PC-3 (cell line): Measurements from ENCODE around the gene ABCG4. TPM values are rescaled to one million over a fixed set of nuclear protein-coding genes. Genes with fewer than 3 reads are reported as not detected.

Source experiments
- ATAC-seq: fragments of 200-7000 bp; cut with Tn5 transposase; 2 replicates; pipeline ENCODE4 v1.9.1; 2020; ENCODE audit warnings: mild to moderate bottlenecking, moderate library complexity
- BruUV-seq: library from RNA; stranded (reverse); fragments of 400-500 nt; replicated peaks from 2 replicates; lab custom pipeline; 2021; lab: Mats Ljungman, UMichigan
- CTCF ChIA-PET: fragments of 300-600 bp; sonication (Branson Sonifier 250); formaldehyde crosslinking; loops from one replicate; lab custom pipeline; 2022; ENCODE audit warnings: antibody characterized with exemption; lab: Charles Lee
- POLR2A ChIA-PET: fragments of 300-600 bp; sonication (Branson Sonifier 250); formaldehyde crosslinking; loops from one replicate; lab custom pipeline; 2022; ENCODE audit warnings: antibody characterized with exemption; ENCODE audit not compliant: unreplicated experiment; lab: Charles Lee
- DNase-seq: peaks from one replicate; pipeline ENCODE4 v3.0.0-alpha.2; 2015
- H2AFZ ChIP-seq: fragments of 300-600 bp; sonication (generic); 2 replicates; pipeline ENCODE4 v1.6.0; 2016; ENCODE audit warnings: antibody characterized with exemption, low read length
- H3F3A ChIP-seq: fragments of 300-600 bp; sonication (generic); one replicate; pipeline ENCODE4 v1.6.0; 2017; ENCODE audit warnings: antibody characterized with exemption, low read length, control low read depth, mild to moderate bottlenecking; ENCODE audit not compliant: unreplicated experiment
- H3K27ac ChIP-seq: fragments of 300-600 bp; sonication (generic); 2 replicates; pipeline ENCODE4 v1.5.1; 2016; ENCODE audit warnings: mild to moderate bottlenecking, low read length
- H3K27me3 ChIP-seq: fragments of 300-600 bp; sonication (generic); 2 replicates; pipeline ENCODE4 v1.6.1; 2016; ENCODE audit warnings: low read length, mixed read lengths
- H3K36me3 ChIP-seq: fragments of 300-600 bp; sonication (generic); 2 replicates; pipeline ENCODE4 v1.6.1; 2016; ENCODE audit warnings: low read depth, mixed run types, low read length, mixed read lengths
- H3K4me1 ChIP-seq: fragments of 300-600 bp; sonication (generic); 2 replicates; pipeline ENCODE4 v1.5.1; 2016; ENCODE audit warnings: low read length; ENCODE audit not compliant: insufficient read depth
- H3K4me2 ChIP-seq: fragments of 300-600 bp; sonication (generic); 2 replicates; pipeline ENCODE4 v1.6.0; 2016; ENCODE audit warnings: low read length
- H3K4me3 ChIP-seq: fragments of 300-600 bp; sonication (generic); 2 replicates; pipeline ENCODE4 v1.5.1; 2016; ENCODE audit warnings: mild to moderate bottlenecking, low read length, mixed read lengths
- H3K79me2 ChIP-seq: fragments of 300-600 bp; sonication (generic); 2 replicates; pipeline ENCODE4 v1.6.1; 2017; ENCODE audit warnings: low read length, mixed read lengths
- H3K9ac ChIP-seq: fragments of 300-600 bp; sonication (generic); 2 replicates; pipeline ENCODE4 v1.6.0; 2016; ENCODE audit warnings: mild to moderate bottlenecking, low read length
- H3K9me2 ChIP-seq: fragments of 300-600 bp; sonication (generic); replicated peaks from 2 replicates; pipeline ENCODE4 v1.6.1; 2016; ENCODE audit warnings: mixed run types, low read length, mixed read lengths
- H3K9me3 ChIP-seq: fragments of 300-600 bp; sonication (generic); 2 replicates; pipeline ENCODE4 v1.6.1; 2016; ENCODE audit warnings: low read length, mixed read lengths
- H4K20me1 ChIP-seq: fragments of 300-600 bp; sonication (generic); 2 replicates; pipeline ENCODE4 v1.6.1; 2016; ENCODE audit warnings: low read length, mixed read lengths
- CTCF ChIP-seq: fragments of 300-600 bp; sonication (generic); conservative IDR thresholded peaks from 2 replicates; pipeline ENCODE4 v1.5.1; 2017; ENCODE audit warnings: antibody characterized with exemption, low read depth, mild to moderate bottlenecking, low read length
- EZH2 ChIP-seq: fragments of 300-600 bp; sonication (generic); IDR thresholded peaks from one replicate; pipeline ENCODE4 v1.6.1; 2017; ENCODE audit warnings: antibody characterized with exemption, mild to moderate bottlenecking, low read length; ENCODE audit not compliant: unreplicated experiment
- EZH2phosphoT487 ChIP-seq: fragments of 300-600 bp; sonication (generic); IDR thresholded peaks from 2 replicates; pipeline ENCODE4 v1.6.1; 2018; ENCODE audit warnings: mild to moderate bottlenecking, antibody characterized with exemption, low read length, borderline replicate concordance
- intact Hi-C: fragments of 100-400 bp; cut with micrococcal nuclease; formaldehyde crosslinking; loops from 2 replicates; pipeline ENCODE4 v1.9.0; 2023
- total RNA-seq: library from RNA; depleted of rRNA; stranded (reverse); fragments of >200 nt; gene quantifications from 2 replicates; pipeline ENCODE4 v1.2.3, GENCODE V29; 2014

The ABCG4 gene
- total RNA-seq, 1 experiment from 2014 or later, result 0.15 TPM

GRCh38 chr11:119205574-119206510 lies 57.0 kb downstream of the ABCG4 start, which contains the start of gene CBL:
CBL (plus strand) TSS chr11:119206339; CDS start chr11:119206418, 79 bp downstream.
- Histone ChIP-seq H3K4me3 (peak within 1 kb of the TSS; percentile 99), H3K9me3 (no peaks in the 10 kb centered on the region), H3K27ac (peak within 1 kb of the TSS; percentile 58), H3K9me2 (no peaks in the 10 kb centered on the region), H3K27me3 (no peaks in the 10 kb centered on the region), H4K20me1 (0 out of 2 replicates have a peak, but pooled peaks cover 7% of the 10 kb centered on the region), H3K36me3 (no peaks in the 10 kb centered on the region), H2AFZ (peak within 1 kb of the TSS; percentile 100), H3K79me2 (peaks cover 46% of the 10 kb centered on the region), H3K9ac (peak within 1 kb of the TSS; percentile 87), H3K4me2 (peak within 1 kb of the TSS; percentile 90), H3K4me1 (peaks cover 18% of the 10 kb centered on the region), H3F3A (no peaks in the 10 kb centered on the region)
- no TSS peak for BruUV-seq
- POLR2A ChIA-PET, result interaction anchor here (0.7 to 0.8 kb wide), 2 partner anchors 138 to 155 kb away, joined by 3 to 17 read pairs; partner anchors contain the start of gene VPS11
- CTCF ChIA-PET, result interaction anchor here (0.5 to 1.1 kb wide), 13 partner anchors 37 to 269 kb away, joined by 3 to 5 read pairs (median 3); partner anchors contain the start of genes NLRX1 and USP2
- TF ChIP-seq CTCF (peak; percentile 88), EZH2 (no peak)
- intact Hi-C loops, result loop anchor here (1.0 to 5.0 kb wide), 2 partner anchors 78 to 116 kb away; no protein-coding TSS in a partner anchor
- DNase-seq (peak; percentile 96), ATAC-seq (peak; percentile 86)

DNA sequence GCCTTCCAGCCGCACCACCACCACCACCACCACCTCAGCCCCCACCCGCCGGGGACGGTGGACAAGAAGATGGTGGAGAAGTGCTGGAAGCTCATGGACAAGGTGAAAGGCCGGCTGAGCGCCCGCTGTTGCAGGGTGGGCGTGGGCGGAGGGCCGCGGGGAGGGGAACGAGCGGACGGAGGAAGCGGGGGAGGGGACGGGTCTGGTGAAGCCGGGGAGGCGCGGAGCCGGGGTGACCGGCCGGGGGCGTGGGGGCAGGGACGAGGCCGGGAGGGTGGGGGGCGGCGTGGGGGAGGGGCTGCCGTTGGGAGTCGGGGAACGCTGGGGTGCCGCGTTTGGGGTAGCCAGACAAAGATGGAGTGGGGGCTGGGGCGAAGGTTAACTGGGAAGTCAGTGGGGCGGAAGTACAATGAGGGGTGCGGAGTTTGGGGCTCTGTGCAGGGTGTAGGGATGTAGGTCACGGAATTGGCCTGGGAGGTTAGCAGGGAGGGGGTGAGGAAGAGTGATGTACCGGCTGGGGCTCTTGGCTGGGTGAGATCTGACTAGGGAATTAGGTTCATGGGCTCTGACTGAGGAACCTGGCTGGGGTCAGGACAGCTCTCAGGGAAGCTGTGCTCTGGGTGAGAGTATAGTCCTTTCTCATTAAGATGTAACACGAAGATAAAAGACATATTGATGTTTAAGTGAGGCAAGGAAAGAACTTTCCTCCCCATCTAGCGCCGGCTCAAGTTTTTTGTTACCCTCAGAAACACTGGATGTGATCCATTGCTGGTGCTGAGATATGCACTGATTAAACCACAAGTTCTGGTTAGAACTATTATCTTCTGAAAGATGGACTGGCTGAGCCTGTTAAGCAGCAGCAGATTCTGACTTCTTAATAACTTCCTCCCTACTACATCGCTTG lies 57.9 kb downstream of the ABCG4 start:
- Histone ChIP-seq H3K9me3 (no peaks in the 10 kb centered on the region), H3K27ac (peak overlapping the region; percentile 29; the same call in 1 of the 2 replicates), H3K9ac (peak overlapping the region; percentile 87), H3F3A (no peaks in the 10 kb centered on the region), H3K4me2 (peak overlapping the region; percentile 90), H2AFZ (peak overlapping the region; percentile 100), H3K4me3 (peak overlapping the region; percentile 99), H3K9me2 (no peaks in the 10 kb centered on the region), H3K27me3 (no peaks in the 10 kb centered on the region), H3K79me2 (peaks cover 55% of the 10 kb centered on the region), H3K36me3 (no peaks in the 10 kb centered on the region), H3K4me1 (peaks cover 18% of the 10 kb centered on the region), H4K20me1 (0 out of 2 replicates have a peak, but pooled peaks cover 7% of the 10 kb centered on the region)
- CTCF ChIA-PET, result interaction anchor here (0.5 to 1.1 kb wide), 11 partner anchors 66 to 268 kb away, joined by 3 to 5 read pairs (median 3); no protein-coding TSS in a partner anchor
- intact Hi-C loops, result loop anchor here (1.0 to 5.0 kb wide), 2 partner anchors 78 to 116 kb away; no protein-coding TSS in a partner anchor
- ATAC-seq, result peak; percentile 31
- DNase-seq, result peak; percentile 42
- BruUV-seq, result TSS peak; percentile 61
- TF ChIP-seq EZH2 (no peak), EZH2phosphoT487 (no peak), CTCF (no peak)
- POLR2A ChIA-PET, result interaction anchor here (0.6 to 0.8 kb wide), 2 partner anchors 23 to 139 kb away, joined by 3 to 4 read pairs; partner anchors contain the start of gene VPS11
